ENCODE results near the gene METTL25B. TPM values are rescaled to one million over a fixed set of nuclear protein-coding genes. Genes with fewer than 3 reads are reported as not detected.

Gene METTL25B
- total and polyA plus RNA-seq, 2 of the 4 experiments (the other 2 are of a cell fraction): 2.3 to 10.1 TPM

GRCh38 chr1:156703336-156703735 is 24.9 kb upstream of the METTL25B start:
- H4K20me1 ChIP-seq (ENCODE audit: insufficient read depth, low read length): no peaks in the 10 kb centered on the region
- no peak overlapping the region for H4K8ac ChIP-seq (ENCODE audit: low read depth in 2 of 2, low read length in 2 of 2)
- H2BK120ac ChIP-seq (ENCODE audit: low read depth, low read length): no peak overlapping the region
- H4K91ac ChIP-seq (ENCODE audit: insufficient read depth, low read depth, low read length): no peak overlapping the region
- intact Hi-C loops (cut with micrococcal nuclease) (no loop called here), dilution Hi-C loops (cut with HindIII; ENCODE audit: low sequenced_read_pairs, unreplicated experiment) (no loop called here), in situ Hi-C loops (cut with MboI; ENCODE audit: low sequenced_read_pairs) (no loop called here)
- BruUV-seq (replicated peaks): no TSS peak
- peak overlapping the region; percentile 49 for H2AK9ac ChIP-seq (replicated peaks; ENCODE audit: low read depth, low read length, poor library complexity)
- no peak overlapping the region for H2BK20ac ChIP-seq (ENCODE audit: low read depth, low read length)
- H4K5ac ChIP-seq (ENCODE audit: low read depth, low read length): no peak overlapping the region
- no peak overlapping the region for H3K9ac ChIP-seq (ENCODE audit: low read depth, low read length)
- peaks cover 36% of the 10 kb centered on the region for H3K4me1 ChIP-seq (ENCODE audit: control insufficient read depth, insufficient read depth, low read length)
- H2BK15ac ChIP-seq (ENCODE audit: low read depth, low read length): no peak overlapping the region
- no peak overlapping the region for H3K14ac ChIP-seq (replicated peaks; ENCODE audit: low read depth, low read length)
- H3K9me1 ChIP-seq (ENCODE audit: insufficient read depth, low read length): no peaks in the 10 kb centered on the region
- H3K36me3 ChIP-seq (ENCODE audit: control insufficient read depth, insufficient read depth, low read length): no peaks in the 10 kb centered on the region
- H3K27ac ChIP-seq (ENCODE audit: insufficient read depth, low read length): no peak overlapping the region
- H3K56ac ChIP-seq (ENCODE audit: extremely low read depth, insufficient read depth, low read length): no peak overlapping the region
- no peak overlapping the region for H3K23ac ChIP-seq (ENCODE audit: low read depth, low read length)
- H2BK5ac ChIP-seq (ENCODE audit: low read depth, low read length, poor library complexity, severe bottlenecking): no peak overlapping the region
- H3K79me1 ChIP-seq (ENCODE audit: low read depth in 1 of 2, low read length in 2 of 2): no peaks in the 10 kb centered on the region
- TF ChIP-seq CHD1 (IDR thresholded peaks at IDR 0.05; ENCODE audit: low read depth, low read length): no peak
- TF ChIP-seq MXI1 (IDR thresholded peaks at IDR 0.05; ENCODE audit: borderline replicate concordance, low read depth, low read length): no peak
- TF ChIP-seq MAFK (IDR thresholded peaks at IDR 0.05; ENCODE audit: low read depth, low read length): no peak
- no peak for TF ChIP-seq MAZ (IDR thresholded peaks at IDR 0.05; ENCODE audit: borderline replicate concordance, low read depth, low read length)
- no peak for TF ChIP-seq SMC3 (IDR thresholded peaks at IDR 0.05; ENCODE audit: low read depth, low read length)
- TF ChIP-seq RFX5 (IDR thresholded peaks at IDR 0.05; ENCODE audit: low read depth, low read length): no peak
- TF ChIP-seq POLR2A (IDR thresholded peaks at IDR 0.05; ENCODE audit: low read depth, low read length): no peak
- TF ChIP-seq RAD21 (IDR thresholded peaks at IDR 0.05; ENCODE audit: low read length): no peak
- TF ChIP-seq, protein P1, sequence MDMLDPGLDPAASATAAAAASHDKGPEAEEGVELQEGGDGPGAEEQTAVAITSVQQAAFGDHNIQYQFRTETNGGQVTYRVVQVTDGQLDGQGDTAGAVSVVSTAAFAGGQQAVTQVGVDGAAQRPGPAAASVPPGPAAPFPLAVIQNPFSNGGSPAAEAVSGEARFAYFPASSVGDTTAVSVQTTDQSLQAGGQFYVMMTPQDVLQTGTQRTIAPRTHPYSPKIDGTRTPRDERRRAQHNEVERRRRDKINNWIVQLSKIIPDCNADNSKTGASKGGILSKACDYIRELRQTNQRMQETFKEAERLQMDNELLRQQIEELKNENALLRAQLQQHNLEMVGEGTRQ (IDR thresholded peaks at IDR 0.05; ENCODE audit: low read depth, low read length): no peak
- no peak for TF ChIP-seq ELK1 (IDR thresholded peaks at IDR 0.05; ENCODE audit: borderline replicate concordance, low read depth, low read length)
- TF ChIP-seq CTCF (conservative IDR thresholded peaks at IDR 0.05; ENCODE audit: low read depth, low read length): no peak
- H3K18ac ChIP-seq (ENCODE audit: low read depth, low read length): no peak overlapping the region
- 100% methylated on average over 1 of the region's 4 CpGs; no CpG with 5 or more reads in 1 of the 2 experiments for WGBS, 2 experiments (ENCODE audit: extremely low coverage in 2 of 2, insufficient read length in 1 of 2)
- H3K9me3 ChIP-seq (ENCODE audit: control insufficient read depth, insufficient read depth, low read length): no peaks in the 10 kb centered on the region
- POLR2A ChIA-PET (ENCODE audit: unreplicated experiment): no interaction called here
- CTCF ChIA-PET: interaction anchor here (6.9 kb wide), 1 partner anchor 13 kb away, joined by 54 read pairs; no protein-coding TSS in a partner anchor
- ATAC-seq (ENCODE audit: low read depth) (no peak), DNase-seq (no peak)
- H3K4me3 ChIP-seq (ENCODE audit: insufficient read depth, low read depth, low read length): no peak overlapping the region
- no peak overlapping the region for H2AFZ ChIP-seq (replicated peaks; ENCODE audit: low read length, poor library complexity)
- no peak overlapping the region for H3K4ac ChIP-seq (ENCODE audit: low read depth, low read length)
- no peak overlapping the region for H2AK5ac ChIP-seq (ENCODE audit: low read depth, low read length)
- H3K4me2 ChIP-seq (ENCODE audit: low read depth, low read length): no peak overlapping the region
- H3K27me3 ChIP-seq (ENCODE audit: control insufficient read depth, insufficient read depth, low read length): peaks cover 5% of the 10 kb centered on the region

All from IMR-90 (cell line).